Gastrocnemius medialis (tissue), 4 donors: ENCODE results near the gene NISCH. TPM values are rescaled to one million over a fixed set of nuclear protein-coding genes. Genes with fewer than 3 reads are reported as not detected.
A peak's percentile ranks its signal among the peaks of the same experiment; 100 is the strongest.

Source experiments
- ATAC-seq, 2 donors: fragments of 150-250 bp; one replicate each; pipeline ENCODE4 v1.9.1; 2016
- DNase-seq, 2 donors: peaks; one replicate each; pipeline ENCODE4 v3.0.0-alpha.2; 2019
- H3K27ac ChIP-seq, 4 donors: fragments of 200-600 bp; sonication (generic); 1 replicate in 1 of 4; 2 replicates in 3 of 4; pipeline ENCODE4 v1.5.1; 2016 to 2018; ENCODE audit warnings: mild to moderate bottlenecking in 2 of 4, moderate library complexity in 1 of 4
- H3K27me3 ChIP-seq, 3 donors: fragments of 200-600 bp; sonication (generic) in 2 of 3; 1 replicate in 1 of 3; 2 replicates in 2 of 3; pipeline versions ENCODE4 v1.5.1 to v1.6.0; 2016 to 2019; ENCODE audit warnings: mild to moderate bottlenecking in 1 of 3, moderate library complexity in 1 of 3
- H3K36me3 ChIP-seq, 2 donors: fragments of 200-600 bp; sonication (generic) in 1 of 2; one replicate each; pipeline ENCODE4 v1.5.1; 2017 to 2018
- H3K4me1 ChIP-seq, 2 donors: fragments of 200-600 bp; sonication (generic) in 1 of 2; one replicate each; pipeline ENCODE4 v1.5.1; 2016 to 2017; ENCODE audit warnings: mild to moderate bottlenecking in 2 of 2
- H3K4me3 ChIP-seq, 4 donors: fragments of 200-600 bp; sonication (generic) in 3 of 4; 1 replicate in 1 of 4; 2 replicates in 3 of 4; pipeline ENCODE4 v1.5.1; 2016 to 2019; ENCODE audit warnings: mild to moderate bottlenecking in 2 of 4
- H3K9me3 ChIP-seq, 3 donors: fragments of 200-600 bp; sonication (generic) in 2 of 3; 1 replicate in 1 of 3; 2 replicates in 2 of 3; pipeline ENCODE4 v1.5.1; 2016 to 2019
- POLR2A ChIP-seq, 2 donors: fragments of 450-650 bp; IDR thresholded peaks; one replicate each; pipeline ENCODE4 v1.6.1; 2017; ENCODE audit warnings: antibody characterized with exemption in 2 of 2, mild to moderate bottlenecking in 2 of 2, moderate library complexity in 2 of 2
- in situ Hi-C, 4 donors: fragments of 200-750 bp; cut with MboI; loops; one replicate each; pipeline versions ENCODE4 v1.15.0 to v1.8.0; 2017; ENCODE audit warnings: low sequenced_read_pairs in 4 of 4
- intact Hi-C: fragments of 100-400 bp; cut with DNase I; formaldehyde crosslinking; loops from one replicate; pipeline ENCODE4 v1.15.1; 2023; ENCODE audit warnings: low total_unique reads
- total RNA-seq, 4 donors: library from RNA; depleted of rRNA; stranded (reverse); fragments of >200 nt; gene quantifications; one replicate each; pipeline versions ENCODE4 v1.1.0 to v1.2.3, GENCODE V29; 2016
- TF ChIP-seq, protein P1 (sequence below), 5 experiments: fragments of 450-650 bp in 3 of 5; fragments of 200-600 bp in 2 of 5; sonication (generic) in 2 of 5; IDR thresholded peaks in 4 of 5; conservative IDR thresholded peaks in 1 of 5; 1 replicate in 4 of 5; 2 replicates in 1 of 5; pipeline ENCODE4 v1.5.1; 2016 to 2019; ENCODE audit warnings: antibody characterized with exemption in 5 of 5, mild to moderate bottlenecking in 3 of 5, moderate library complexity in 3 of 5

NISCH gene
- total RNA-seq, 4 donors from 2014 or later, result 19.2 to 38.3 (median 25.0) TPM

DNA sequence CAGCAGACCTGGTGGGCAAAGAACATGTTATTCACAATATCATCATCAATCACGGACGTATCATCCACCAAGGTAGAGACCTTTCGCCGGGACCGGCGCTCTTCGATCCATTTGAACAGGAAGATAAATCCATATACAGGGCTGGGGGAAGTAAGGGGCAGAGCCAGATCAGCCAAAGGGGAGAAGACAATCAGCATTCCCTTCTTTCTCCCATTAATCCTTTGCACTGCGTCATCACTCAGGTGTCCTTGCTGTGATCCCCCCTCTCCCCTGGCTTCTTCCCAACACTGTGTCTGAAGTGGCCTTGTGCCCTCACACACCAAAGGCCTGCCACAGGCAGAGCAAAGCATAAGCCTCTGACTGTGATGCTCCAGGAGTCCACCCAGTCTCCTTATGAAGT is 46.9 kb upstream of the NISCH start:
- H3K36me3 ChIP-seq, result peaks cover 0 to 44% of the 10 kb centered on the region in 2 donors
- intact Hi-C loops (loop anchor here (5.0 kb wide), 1 partner anchor 131 kb away; the partner anchor contains the start of gene WDR82), in situ Hi-C loops (no loop called here)
- H3K27ac ChIP-seq, result peak overlapping the region in 2 of 4 donors; percentile 97
- no peaks in the 10 kb centered on the region for H3K9me3 ChIP-seq
- no peaks in the 10 kb centered on the region for H3K27me3 ChIP-seq
- TF ChIP-seq, protein P1, sequence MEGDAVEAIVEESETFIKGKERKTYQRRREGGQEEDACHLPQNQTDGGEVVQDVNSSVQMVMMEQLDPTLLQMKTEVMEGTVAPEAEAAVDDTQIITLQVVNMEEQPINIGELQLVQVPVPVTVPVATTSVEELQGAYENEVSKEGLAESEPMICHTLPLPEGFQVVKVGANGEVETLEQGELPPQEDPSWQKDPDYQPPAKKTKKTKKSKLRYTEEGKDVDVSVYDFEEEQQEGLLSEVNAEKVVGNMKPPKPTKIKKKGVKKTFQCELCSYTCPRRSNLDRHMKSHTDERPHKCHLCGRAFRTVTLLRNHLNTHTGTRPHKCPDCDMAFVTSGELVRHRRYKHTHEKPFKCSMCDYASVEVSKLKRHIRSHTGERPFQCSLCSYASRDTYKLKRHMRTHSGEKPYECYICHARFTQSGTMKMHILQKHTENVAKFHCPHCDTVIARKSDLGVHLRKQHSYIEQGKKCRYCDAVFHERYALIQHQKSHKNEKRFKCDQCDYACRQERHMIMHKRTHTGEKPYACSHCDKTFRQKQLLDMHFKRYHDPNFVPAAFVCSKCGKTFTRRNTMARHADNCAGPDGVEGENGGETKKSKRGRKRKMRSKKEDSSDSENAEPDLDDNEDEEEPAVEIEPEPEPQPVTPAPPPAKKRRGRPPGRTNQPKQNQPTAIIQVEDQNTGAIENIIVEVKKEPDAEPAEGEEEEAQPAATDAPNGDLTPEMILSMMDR (IDR thresholded peaks at IDR 0.05 in 4 of 5, conservative IDR thresholded peaks at IDR 0.05 in 1 of 5), result no peak
- TF ChIP-seq POLR2A (IDR thresholded peaks at IDR 0.05), result no peak
- no peak for DNase-seq
- ATAC-seq, result no peak
- peaks cover 34 to 45% of the 10 kb centered on the region in 2 donors for H3K4me1 ChIP-seq
- peak overlapping the region in 1 of 4 donors; percentile 93 for H3K4me3 ChIP-seq

DNA sequence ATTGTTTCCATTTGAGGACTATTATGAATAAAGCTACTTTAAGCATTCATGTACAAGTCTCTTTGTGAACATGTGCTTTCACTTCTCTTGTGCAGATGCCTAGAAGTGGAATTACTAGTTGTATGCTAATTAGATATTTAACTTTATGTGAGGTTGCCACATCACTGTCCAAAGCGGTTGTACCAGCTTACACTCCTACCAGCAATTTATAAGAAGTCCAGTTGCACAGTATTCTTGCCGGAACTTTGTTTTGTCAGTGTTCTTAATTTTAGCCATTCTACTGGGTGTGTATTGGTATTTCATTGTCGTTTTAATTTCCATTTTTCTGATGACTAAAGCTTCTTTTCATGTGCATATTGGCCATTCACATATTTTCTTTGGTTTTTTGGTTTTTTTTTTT is 39.6 kb upstream of the NISCH start:
- no peak overlapping the region for H3K27ac ChIP-seq
- H3K4me3 ChIP-seq, result no peak overlapping the region
- H3K4me1 ChIP-seq, result peaks cover 20 to 21% of the 10 kb centered on the region in 2 donors
- in situ Hi-C loops, result no loop called here
- no peaks in the 10 kb centered on the region for H3K9me3 ChIP-seq
- ATAC-seq (no peak), DNase-seq (no peak)
- no peaks in the 10 kb centered on the region for H3K36me3 ChIP-seq
- TF ChIP-seq, protein P1 (IDR thresholded peaks at IDR 0.05 in 4 of 5, conservative IDR thresholded peaks at IDR 0.05 in 1 of 5), result no peak
- no peak for TF ChIP-seq POLR2A (IDR thresholded peaks at IDR 0.05)
- H3K27me3 ChIP-seq, result no peaks in the 10 kb centered on the region
- intact Hi-C loops, result no loop called here

DNA sequence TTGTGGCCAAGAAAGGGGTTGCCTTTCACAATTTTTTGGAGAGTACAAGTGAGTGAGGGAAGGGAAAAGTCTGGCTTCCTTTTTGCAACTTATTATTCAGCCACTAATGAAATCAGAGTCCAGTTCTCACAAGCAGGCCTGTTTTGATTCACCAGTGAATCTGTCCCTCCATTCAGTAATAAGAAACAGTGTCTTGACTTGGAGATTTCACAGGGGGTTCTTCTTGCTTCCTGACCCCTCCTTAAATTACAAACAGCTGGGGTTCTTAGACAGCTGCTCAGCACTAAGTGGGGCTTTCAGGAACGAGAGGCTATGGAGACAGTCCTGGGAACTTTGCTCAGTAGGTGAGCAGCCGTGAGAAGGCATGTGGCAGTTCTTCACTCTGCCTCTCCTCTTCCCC is 35.0 kb upstream of the NISCH start:
- in situ Hi-C loops, result no loop called here

DNA sequence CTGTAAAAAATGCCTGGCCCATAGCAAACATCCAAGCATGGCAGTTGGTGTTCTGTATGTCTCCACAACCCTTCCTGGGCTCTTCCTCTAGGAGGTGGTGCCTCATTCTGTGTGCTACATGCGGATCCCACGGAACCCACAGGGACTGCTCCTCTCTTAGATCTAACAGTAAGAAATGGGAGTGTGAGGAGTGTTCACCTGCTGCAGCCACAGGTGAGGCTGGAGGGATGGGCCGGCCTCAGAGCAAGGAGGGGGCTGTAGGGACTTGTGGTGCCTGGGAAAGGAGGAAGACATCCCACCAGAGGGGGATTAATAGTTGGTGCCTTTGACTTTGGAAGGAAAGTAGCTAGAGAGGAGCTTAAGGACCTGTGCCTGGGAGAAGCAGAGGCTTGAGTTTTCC is 32.7 kb upstream of the NISCH start:
- ATAC-seq, result no peak
- H3K4me3 ChIP-seq, result no peak overlapping the region
- H3K4me1 ChIP-seq, result no peaks in the 10 kb centered on the region
- no peaks in the 10 kb centered on the region for H3K9me3 ChIP-seq
- no peak for TF ChIP-seq POLR2A (IDR thresholded peaks at IDR 0.05)
- TF ChIP-seq, protein P1 (IDR thresholded peaks at IDR 0.05 in 4 of 5, conservative IDR thresholded peaks at IDR 0.05 in 1 of 5), result no peak
- no peaks in the 10 kb centered on the region for H3K36me3 ChIP-seq
- no peak for DNase-seq
- intact Hi-C loops, result no loop called here
- H3K27me3 ChIP-seq, result no peaks in the 10 kb centered on the region
- in situ Hi-C loops, result no loop called here
- H3K27ac ChIP-seq, result no peak overlapping the region

More for the DNA sequence above, 35.0 kb upstream of the NISCH start:
- TF ChIP-seq POLR2A (IDR thresholded peaks at IDR 0.05), result no peak
- TF ChIP-seq, protein P1 (IDR thresholded peaks at IDR 0.05 in 4 of 5, conservative IDR thresholded peaks at IDR 0.05 in 1 of 5), result no peak
- H3K9me3 ChIP-seq, result no peaks in the 10 kb centered on the region
- H3K27me3 ChIP-seq, result no peaks in the 10 kb centered on the region
- DNase-seq (no peak), ATAC-seq (no peak)
- no peak overlapping the region for H3K4me3 ChIP-seq
- intact Hi-C loops, result no loop called here
- no peaks in the 10 kb centered on the region for H3K4me1 ChIP-seq
- H3K27ac ChIP-seq, result no peak overlapping the region
- no peaks in the 10 kb centered on the region for H3K36me3 ChIP-seq

DNA sequence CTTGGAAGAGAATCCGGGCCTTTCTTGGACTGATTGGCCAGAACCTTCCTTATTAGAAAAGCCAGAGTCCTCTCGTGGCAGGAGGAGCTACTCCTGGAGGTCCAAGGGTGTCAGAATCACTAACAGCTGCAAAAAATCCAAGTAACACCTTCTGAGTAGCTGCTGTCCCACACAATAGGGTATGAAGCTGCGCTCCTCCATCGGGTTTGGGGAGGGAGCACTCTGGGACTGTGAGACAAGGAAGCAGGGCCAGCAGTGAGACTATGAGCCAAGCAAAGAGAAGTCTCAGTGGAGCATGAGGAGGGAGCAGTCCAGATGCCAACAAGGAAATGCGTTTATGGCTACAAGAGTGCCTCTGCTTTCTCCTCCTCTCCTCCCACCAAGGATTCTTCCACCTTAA is 32.2 kb upstream of the NISCH start:
- no peaks in the 10 kb centered on the region for H3K36me3 ChIP-seq
- H3K9me3 ChIP-seq, result no peaks in the 10 kb centered on the region
- intact Hi-C loops, result no loop called here
- no peak overlapping the region for H3K27ac ChIP-seq
- ATAC-seq, result no peak
- no peak for TF ChIP-seq POLR2A (IDR thresholded peaks at IDR 0.05)
- TF ChIP-seq, protein P1 (IDR thresholded peaks at IDR 0.05 in 4 of 5, conservative IDR thresholded peaks at IDR 0.05 in 1 of 5), result no peak
- no peak overlapping the region for H3K4me3 ChIP-seq
- H3K27me3 ChIP-seq, result no peaks in the 10 kb centered on the region
- peak in 1 of 2 donors; percentile 7 for DNase-seq
- in situ Hi-C loops, result no loop called here
- H3K4me1 ChIP-seq, result no peaks in the 10 kb centered on the region
